Breast epithelium (tissue), 3 donors: Measurements from ENCODE around the gene PREPL.

Experiments used
- CTCF ChIP-seq, 3 donors: fragments of 450-650 bp; IDR thresholded peaks; one replicate each; pipeline ENCODE4 v1.5.1; 2016 to 2017; ENCODE audit warnings: antibody characterized with exemption in 3 of 3, mild to moderate bottlenecking in 3 of 3, moderate library complexity in 3 of 3
- POLR2A ChIP-seq: fragments of 450-650 bp; IDR thresholded peaks from one replicate; pipeline ENCODE4 v1.6.1; 2016; ENCODE audit warnings: antibody characterized with exemption, mild to moderate bottlenecking, moderate library complexity

GRCh38 chr2:44398243-44398897 is 37.1 kb upstream of the PREPL start:
- no peak for TF ChIP-seq CTCF (IDR thresholded peaks at IDR 0.05)
- TF ChIP-seq POLR2A = no peak
